ENCODE measurements around the gene MAPK6.
"Not testable (repeated sequence)": the region's sequence is repeated elsewhere in the genome, so short reads cannot be mapped to it uniquely, and the experiment has no call there.

Gene MAPK6

DNA sequence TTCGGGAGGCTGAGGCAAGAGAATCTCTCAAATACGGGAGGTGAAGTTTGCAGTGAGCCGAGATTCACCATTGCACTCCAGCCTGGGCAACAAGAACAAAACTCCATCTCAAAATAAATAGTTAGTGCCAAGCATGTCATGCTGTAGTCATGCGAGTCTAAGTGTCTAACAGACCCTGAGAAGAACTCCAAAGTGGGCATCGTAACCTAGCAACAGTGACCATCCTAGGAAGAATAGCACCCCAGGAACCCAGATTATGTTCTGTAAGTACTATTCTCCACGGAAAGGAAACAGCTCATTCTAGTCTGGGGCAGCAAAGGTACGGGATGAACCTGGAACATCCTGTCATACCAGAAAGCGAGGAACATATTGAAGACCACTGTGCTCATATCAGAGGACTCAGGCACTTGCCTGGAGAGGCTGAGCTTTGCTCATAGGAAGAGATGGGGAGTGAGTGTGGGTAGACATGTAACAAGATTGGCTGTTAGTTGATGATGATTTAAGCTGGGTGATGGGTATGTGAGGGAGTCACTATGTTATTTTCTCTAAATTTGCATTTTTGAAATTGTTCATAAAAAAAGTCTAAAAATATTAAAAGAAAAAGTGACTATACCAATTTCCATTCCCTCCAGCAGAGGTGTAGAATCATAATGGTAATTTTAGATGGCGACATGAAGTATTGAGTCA is 61.8 kb downstream of the MAPK6 start:
- no peak overlapping the region for H3K4me3 ChIP-seq (ENCODE audit: low read depth, low read length)
- in situ Hi-C loops (cut with HindIII; ENCODE audit: low sequenced_read_pairs), result no loop called here
- TF ChIP-seq, protein P1, sequence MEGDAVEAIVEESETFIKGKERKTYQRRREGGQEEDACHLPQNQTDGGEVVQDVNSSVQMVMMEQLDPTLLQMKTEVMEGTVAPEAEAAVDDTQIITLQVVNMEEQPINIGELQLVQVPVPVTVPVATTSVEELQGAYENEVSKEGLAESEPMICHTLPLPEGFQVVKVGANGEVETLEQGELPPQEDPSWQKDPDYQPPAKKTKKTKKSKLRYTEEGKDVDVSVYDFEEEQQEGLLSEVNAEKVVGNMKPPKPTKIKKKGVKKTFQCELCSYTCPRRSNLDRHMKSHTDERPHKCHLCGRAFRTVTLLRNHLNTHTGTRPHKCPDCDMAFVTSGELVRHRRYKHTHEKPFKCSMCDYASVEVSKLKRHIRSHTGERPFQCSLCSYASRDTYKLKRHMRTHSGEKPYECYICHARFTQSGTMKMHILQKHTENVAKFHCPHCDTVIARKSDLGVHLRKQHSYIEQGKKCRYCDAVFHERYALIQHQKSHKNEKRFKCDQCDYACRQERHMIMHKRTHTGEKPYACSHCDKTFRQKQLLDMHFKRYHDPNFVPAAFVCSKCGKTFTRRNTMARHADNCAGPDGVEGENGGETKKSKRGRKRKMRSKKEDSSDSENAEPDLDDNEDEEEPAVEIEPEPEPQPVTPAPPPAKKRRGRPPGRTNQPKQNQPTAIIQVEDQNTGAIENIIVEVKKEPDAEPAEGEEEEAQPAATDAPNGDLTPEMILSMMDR (IDR thresholded peaks at IDR 0.05; ENCODE audit: low read depth, low read length), result no peak
- no peak for DNase-seq (ENCODE audit: low read depth, low spot score)

DNA sequence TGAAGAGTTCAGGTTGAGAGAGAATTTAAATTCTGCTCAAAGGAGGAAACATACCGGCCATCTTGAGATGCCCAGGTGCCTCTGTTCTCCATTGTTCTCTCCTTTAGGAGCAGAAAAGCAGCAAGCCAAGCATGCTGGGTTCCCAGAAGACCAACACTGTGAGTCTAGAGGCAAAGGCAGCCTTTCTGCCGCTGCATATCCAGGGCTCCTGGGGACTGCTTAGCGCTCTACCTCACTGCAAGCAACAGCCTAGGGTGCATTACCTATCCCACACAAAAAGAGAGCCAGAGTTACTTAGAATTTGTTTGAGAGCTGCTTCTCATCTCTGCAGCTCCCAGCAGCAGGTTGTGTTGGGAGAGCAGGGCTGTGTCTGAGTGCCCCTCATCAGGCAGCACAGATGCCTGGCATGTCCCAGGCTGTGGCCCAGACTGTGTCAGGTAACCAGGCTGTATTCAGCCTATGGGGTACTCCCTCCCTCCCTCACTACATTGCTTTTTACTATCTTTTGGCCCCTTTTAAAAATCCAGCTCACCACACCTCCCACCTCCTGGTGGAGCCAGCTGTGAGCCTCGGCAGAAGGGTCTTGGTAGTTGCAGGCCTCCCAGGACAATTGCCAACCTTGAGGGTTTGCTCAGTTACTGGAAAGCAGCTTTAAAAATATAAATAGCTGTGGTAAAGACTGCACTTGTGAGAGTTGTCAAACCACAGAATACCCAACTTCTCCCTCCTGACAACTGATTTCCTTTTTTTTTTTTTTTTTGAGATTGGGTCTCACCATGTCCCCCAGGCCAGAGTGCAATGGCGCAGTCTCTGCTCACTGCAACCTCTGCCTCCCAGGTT is 63.4 kb downstream of the MAPK6 start:
- peak; percentile 78 for DNase-seq (ENCODE audit: low read depth, low spot score)
- no peak overlapping the region for H3K4me3 ChIP-seq (ENCODE audit: low read depth, low read length)
- TF ChIP-seq, protein P1 (IDR thresholded peaks at IDR 0.05; ENCODE audit: low read depth, low read length), result peak; percentile 4
- in situ Hi-C loops (cut with HindIII; ENCODE audit: low sequenced_read_pairs), result no loop called here

DNA sequence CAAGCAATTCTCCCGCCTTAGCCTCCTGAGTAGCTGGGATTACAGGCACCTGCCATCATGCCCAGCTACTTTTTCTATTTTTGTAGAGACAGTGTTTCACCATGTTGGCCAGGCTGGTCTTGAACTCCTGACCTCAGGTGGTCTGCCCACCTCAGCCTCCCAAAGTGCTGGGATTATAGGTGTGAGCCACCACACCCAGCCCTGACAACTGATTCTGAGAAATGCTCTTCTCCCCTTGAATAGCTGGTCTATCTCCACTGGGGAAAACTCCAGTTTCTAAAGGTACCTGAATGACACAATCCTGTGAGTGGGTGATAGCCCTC is 64.0 kb downstream of the MAPK6 start:
- H3K4me3 ChIP-seq (ENCODE audit: low read depth, low read length); in situ Hi-C loops (cut with HindIII; ENCODE audit: low sequenced_read_pairs); DNase-seq (ENCODE audit: low read depth, low spot score): not testable (repeated sequence)

DNA sequence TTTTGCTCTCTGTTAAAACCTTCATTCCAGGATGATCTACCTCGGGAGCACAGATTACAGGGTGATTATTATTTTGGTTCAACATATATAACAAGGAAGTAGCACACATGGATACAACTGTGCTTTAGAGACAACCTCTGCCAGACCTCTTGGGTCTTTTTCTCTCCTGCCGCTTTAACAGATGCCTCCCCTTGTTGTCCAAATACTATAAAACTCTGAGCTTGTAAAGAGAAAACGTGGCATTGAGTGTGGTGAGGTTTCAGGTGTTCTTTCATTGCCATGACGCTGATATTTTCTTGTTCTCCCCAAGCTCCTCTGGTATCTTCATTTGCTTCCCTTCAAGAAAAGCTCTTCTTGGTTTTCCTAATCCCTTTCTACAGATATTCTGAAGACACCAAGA is 64.6 kb downstream of the MAPK6 start:
- in situ Hi-C loops (cut with HindIII; ENCODE audit: low sequenced_read_pairs), result no loop called here

DNA sequence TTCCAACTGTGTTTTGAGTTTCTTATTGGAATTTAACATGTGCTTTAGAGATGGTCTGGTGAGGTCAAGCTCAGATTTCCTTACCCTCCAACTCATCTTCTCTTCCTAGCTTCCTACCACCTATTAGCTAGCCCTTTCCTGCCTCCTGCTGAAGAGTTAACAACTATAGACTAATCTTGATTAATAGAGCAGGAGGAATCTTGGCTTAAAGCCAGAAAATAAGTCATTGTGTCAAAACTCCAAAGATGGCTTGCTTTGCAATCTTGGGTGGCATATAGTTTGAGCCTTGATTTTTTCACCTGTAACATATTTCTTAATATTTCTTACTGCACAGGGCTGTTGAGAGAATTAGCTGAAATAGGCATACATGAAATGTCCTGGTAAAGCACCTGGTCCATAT is 66.3 kb downstream of the MAPK6 start:
- DNase-seq (ENCODE audit: low read depth, low spot score), result no peak
- no peak overlapping the region for H3K4me3 ChIP-seq (ENCODE audit: low read depth, low read length)
- TF ChIP-seq, protein P1 (IDR thresholded peaks at IDR 0.05; ENCODE audit: low read depth, low read length), result no peak
- in situ Hi-C loops (cut with HindIII; ENCODE audit: low sequenced_read_pairs), result no loop called here

More for the DNA sequence above, 64.6 kb downstream of the MAPK6 start:
- no peak overlapping the region for H3K4me3 ChIP-seq (ENCODE audit: low read depth, low read length)
- TF ChIP-seq, protein P1 (IDR thresholded peaks at IDR 0.05; ENCODE audit: low read depth, low read length), result no peak
- DNase-seq (ENCODE audit: low read depth, low spot score), result no peak

DNA sequence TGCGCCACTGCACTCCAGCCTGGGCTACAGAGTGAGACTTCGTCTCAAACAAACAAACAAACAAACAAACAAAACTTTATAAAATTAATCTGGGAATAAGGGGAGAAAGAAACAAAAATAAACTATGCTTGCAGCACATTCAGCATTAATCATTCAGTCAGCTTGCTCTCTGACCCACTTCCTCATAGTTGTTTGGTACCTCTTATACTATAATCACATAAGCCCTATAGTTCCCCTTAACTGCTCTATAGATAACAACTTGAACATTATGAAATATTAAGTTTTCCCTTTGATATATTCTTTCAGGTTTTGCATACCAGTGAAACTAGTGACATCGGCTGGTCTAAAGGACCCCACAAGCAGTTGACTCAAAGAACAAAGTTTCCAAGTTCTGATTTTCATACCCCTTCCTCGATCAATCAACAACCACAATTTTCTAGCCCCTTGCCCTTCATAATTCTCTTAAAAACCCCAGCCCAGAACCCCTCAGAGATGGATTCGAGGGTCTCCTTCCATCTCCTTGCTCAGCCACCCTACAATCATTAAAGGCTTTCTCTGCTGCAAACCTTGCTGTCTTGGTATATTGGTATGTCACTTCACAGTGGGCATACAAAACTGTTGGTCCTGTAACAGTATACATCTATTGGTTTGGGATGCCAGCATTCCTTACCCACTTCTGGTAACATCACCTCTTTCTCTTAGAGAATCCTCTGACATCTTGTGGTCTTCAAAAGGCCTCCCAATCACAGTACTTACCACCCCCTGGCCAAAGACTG is 67.2 kb downstream of the MAPK6 start:
- TF ChIP-seq, protein P1 (IDR thresholded peaks at IDR 0.05; ENCODE audit: low read depth, low read length), result no peak
- H3K4me3 ChIP-seq (ENCODE audit: low read depth, low read length), result no peak overlapping the region
- in situ Hi-C loops (cut with HindIII; ENCODE audit: low sequenced_read_pairs), result no loop called here
- DNase-seq (ENCODE audit: low read depth, low spot score), result no peak

All from astrocyte of the spinal cord (primary cell).